ENCODE data around the gene APCDD1.

DNA sequence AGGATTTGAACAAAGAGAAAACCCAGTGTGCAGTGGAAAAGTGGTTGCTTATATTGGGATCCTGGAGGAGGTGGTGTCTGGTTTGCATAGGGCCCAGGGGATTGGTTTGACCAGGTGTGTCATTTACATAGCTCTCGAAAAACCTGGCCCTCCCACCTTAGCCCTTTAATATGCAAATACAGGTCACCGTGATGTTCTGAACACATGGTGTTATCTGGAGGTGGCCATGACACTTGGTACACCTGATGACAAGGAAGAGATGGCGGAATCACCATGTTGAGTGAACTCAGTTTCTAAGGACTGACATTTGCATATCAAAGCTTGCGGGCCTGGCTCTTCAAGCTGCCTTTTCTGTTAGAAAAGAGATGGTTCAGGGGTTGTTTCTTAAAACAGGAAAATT lies 69.1 kb downstream of the APCDD1 start:
- TF ChIP-seq GATA2 (IDR thresholded peaks at IDR 0.05; ENCODE audit: low read depth, low read length) = no peak
- TF ChIP-seq GATA3 (IDR thresholded peaks at IDR 0.05; ENCODE audit: low read depth, low read length) = no peak

Data from SH-SY5Y (cell line).